H1 (cell line): ENCODE results near the gene MVP. TPM values are rescaled to one million over a fixed set of nuclear protein-coding genes. Genes with fewer than 3 reads are reported as not detected.

ENCODE experiments used
- CBX8 ChIP-seq: fragments of 300-800, 300-1000 bp; sonication (generic); IDR thresholded peaks from 2 replicates; pipeline ENCODE4 v1.7.1; 2016; ENCODE audit warnings: low read depth, low read length, borderline replicate concordance
- CREB1 ChIP-seq: IDR thresholded peaks from 2 replicates; pipeline ENCODE4 v1.6.1; 2012; ENCODE audit warnings: inconsistent platforms
- EGR1 ChIP-seq: IDR thresholded peaks from 2 replicates; pipeline ENCODE4 v1.6.1; 2011; ENCODE audit warnings: low read depth, low read length, borderline replicate concordance
- EP300 ChIP-seq, 2 experiments: IDR thresholded peaks; 1 replicate in 1 of 2; 2 replicates in 1 of 2; pipeline ENCODE4 v1.6.1; 2011 to 2012; ENCODE audit warnings: low read depth in 2 of 2, low read length in 2 of 2, mild to moderate bottlenecking in 2 of 2, borderline replicate concordance in 1 of 2, inconsistent platforms in 1 of 2, moderate library complexity in 1 of 2
- NANOG ChIP-seq: IDR thresholded peaks from 2 replicates; pipeline ENCODE4 v1.6.1; 2011; ENCODE audit warnings: low read length, low read depth, mild to moderate bottlenecking, inconsistent platforms; ENCODE audit not compliant: insufficient read depth, poor library complexity, severe bottlenecking
- SIX5 ChIP-seq: IDR thresholded peaks from 2 replicates; pipeline ENCODE4 v1.6.1; 2011; ENCODE audit warnings: mild to moderate bottlenecking, low read depth, low read length
- TAF1 ChIP-seq: IDR thresholded peaks from 2 replicates; pipeline ENCODE4 v1.6.1; 2011; ENCODE audit warnings: mild to moderate bottlenecking, low read depth, low read length
- polyA plus RNA-seq, 7 experiments: library from polyadenylated mRNA; depleted of rRNA in 3 of 7; stranded (reverse) in 5 of 7; unstranded in 2 of 7; fragments of >200 nt in 5 of 7; fragments of 200-250 nt in 2 of 7; gene quantifications; 1 replicate in 5 of 7; 2 replicates in 1 of 7; 4 replicates in 1 of 7; pipeline versions ENCODE4 v1.2.1 to v1.2.3, GENCODE V29; 2011 to 2013; ENCODE audit warnings: missing spikeins in 2 of 7, mixed read lengths in 2 of 7
- total RNA-seq: library from RNA; stranded (reverse); fragmentation: NEBNext Ultra II Directional; extraction: Animal tissue kit (Norgen Biotek cat#: 25700); gene quantifications from 2 replicates; pipeline ENCODE4 v1.2.1, GENCODE V29; 2021
- TF ChIP-seq, protein P1 (sequence below): fragments of 300-600 bp; sonication (generic); IDR thresholded peaks from 2 replicates; pipeline ENCODE4 v1.7.1; 2012; ENCODE audit warnings: low read length, moderate library complexity, mild to moderate bottlenecking, inconsistent platforms; ENCODE audit not compliant: insufficient replicate concordance
- TF ChIP-seq, protein P2 (sequence below): IDR thresholded peaks from 2 replicates; pipeline ENCODE4 v1.6.1; 2012; ENCODE audit warnings: inconsistent platforms
- TF ChIP-seq, protein P3 (sequence below): IDR thresholded peaks from 2 replicates; pipeline ENCODE4 v1.6.1; 2012; ENCODE audit warnings: inconsistent platforms

The MVP gene
- total and polyA plus RNA-seq, 2 of the 8 experiments (the other 6 are each of a cell fraction or from before 2014, with no cell fraction given), result 1.9 TPM

DNA sequence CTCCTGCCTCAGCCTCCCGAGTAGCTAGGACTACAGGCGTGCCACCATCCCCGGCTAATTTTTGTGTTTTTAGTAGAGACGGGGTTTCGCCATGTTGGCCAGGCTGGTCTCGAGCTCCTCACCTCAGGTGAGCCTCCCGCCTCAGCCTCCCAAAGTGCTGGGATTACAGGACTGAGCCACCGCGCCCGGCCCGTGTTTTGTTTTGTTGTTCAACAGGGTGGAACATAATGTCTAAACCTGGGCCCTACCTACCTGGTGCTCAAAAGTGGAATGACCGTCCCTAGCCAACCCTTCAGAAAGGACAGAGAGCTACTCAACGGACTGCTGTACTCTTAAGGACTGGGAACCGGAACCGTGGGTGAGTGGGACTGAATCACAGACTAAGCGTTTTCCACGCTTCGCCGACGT, 30.5 kb upstream of the MVP start (continued):
- TF ChIP-seq, protein P1, sequence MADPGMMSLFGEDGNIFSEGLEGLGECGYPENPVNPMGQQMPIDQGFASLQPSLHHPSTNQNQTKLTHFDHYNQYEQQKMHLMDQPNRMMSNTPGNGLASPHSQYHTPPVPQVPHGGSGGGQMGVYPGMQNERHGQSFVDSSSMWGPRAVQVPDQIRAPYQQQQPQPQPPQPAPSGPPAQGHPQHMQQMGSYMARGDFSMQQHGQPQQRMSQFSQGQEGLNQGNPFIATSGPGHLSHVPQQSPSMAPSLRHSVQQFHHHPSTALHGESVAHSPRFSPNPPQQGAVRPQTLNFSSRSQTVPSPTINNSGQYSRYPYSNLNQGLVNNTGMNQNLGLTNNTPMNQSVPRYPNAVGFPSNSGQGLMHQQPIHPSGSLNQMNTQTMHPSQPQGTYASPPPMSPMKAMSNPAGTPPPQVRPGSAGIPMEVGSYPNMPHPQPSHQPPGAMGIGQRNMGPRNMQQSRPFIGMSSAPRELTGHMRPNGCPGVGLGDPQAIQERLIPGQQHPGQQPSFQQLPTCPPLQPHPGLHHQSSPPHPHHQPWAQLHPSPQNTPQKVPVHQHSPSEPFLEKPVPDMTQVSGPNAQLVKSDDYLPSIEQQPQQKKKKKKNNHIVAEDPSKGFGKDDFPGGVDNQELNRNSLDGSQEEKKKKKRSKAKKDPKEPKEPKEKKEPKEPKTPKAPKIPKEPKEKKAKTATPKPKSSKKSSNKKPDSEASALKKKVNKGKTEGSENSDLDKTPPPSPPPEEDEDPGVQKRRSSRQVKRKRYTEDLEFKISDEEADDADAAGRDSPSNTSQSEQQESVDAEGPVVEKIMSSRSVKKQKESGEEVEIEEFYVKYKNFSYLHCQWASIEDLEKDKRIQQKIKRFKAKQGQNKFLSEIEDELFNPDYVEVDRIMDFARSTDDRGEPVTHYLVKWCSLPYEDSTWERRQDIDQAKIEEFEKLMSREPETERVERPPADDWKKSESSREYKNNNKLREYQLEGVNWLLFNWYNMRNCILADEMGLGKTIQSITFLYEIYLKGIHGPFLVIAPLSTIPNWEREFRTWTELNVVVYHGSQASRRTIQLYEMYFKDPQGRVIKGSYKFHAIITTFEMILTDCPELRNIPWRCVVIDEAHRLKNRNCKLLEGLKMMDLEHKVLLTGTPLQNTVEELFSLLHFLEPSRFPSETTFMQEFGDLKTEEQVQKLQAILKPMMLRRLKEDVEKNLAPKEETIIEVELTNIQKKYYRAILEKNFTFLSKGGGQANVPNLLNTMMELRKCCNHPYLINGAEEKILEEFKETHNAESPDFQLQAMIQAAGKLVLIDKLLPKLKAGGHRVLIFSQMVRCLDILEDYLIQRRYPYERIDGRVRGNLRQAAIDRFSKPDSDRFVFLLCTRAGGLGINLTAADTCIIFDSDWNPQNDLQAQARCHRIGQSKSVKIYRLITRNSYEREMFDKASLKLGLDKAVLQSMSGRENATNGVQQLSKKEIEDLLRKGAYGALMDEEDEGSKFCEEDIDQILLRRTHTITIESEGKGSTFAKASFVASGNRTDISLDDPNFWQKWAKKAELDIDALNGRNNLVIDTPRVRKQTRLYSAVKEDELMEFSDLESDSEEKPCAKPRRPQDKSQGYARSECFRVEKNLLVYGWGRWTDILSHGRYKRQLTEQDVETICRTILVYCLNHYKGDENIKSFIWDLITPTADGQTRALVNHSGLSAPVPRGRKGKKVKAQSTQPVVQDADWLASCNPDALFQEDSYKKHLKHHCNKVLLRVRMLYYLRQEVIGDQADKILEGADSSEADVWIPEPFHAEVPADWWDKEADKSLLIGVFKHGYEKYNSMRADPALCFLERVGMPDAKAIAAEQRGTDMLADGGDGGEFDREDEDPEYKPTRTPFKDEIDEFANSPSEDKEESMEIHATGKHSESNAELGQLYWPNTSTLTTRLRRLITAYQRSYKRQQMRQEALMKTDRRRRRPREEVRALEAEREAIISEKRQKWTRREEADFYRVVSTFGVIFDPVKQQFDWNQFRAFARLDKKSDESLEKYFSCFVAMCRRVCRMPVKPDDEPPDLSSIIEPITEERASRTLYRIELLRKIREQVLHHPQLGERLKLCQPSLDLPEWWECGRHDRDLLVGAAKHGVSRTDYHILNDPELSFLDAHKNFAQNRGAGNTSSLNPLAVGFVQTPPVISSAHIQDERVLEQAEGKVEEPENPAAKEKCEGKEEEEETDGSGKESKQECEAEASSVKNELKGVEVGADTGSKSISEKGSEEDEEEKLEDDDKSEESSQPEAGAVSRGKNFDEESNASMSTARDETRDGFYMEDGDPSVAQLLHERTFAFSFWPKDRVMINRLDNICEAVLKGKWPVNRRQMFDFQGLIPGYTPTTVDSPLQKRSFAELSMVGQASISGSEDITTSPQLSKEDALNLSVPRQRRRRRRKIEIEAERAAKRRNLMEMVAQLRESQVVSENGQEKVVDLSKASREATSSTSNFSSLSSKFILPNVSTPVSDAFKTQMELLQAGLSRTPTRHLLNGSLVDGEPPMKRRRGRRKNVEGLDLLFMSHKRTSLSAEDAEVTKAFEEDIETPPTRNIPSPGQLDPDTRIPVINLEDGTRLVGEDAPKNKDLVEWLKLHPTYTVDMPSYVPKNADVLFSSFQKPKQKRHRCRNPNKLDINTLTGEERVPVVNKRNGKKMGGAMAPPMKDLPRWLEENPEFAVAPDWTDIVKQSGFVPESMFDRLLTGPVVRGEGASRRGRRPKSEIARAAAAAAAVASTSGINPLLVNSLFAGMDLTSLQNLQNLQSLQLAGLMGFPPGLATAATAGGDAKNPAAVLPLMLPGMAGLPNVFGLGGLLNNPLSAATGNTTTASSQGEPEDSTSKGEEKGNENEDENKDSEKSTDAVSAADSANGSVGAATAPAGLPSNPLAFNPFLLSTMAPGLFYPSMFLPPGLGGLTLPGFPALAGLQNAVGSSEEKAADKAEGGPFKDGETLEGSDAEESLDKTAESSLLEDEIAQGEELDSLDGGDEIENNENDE, result no peak
- TF ChIP-seq, protein P2, sequence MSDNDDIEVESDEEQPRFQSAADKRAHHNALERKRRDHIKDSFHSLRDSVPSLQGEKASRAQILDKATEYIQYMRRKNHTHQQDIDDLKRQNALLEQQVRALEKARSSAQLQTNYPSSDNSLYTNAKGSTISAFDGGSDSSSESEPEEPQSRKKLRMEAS, result no peak
- TF ChIP-seq EP300 (IDR thresholded peaks at IDR 0.05; ENCODE audit: borderline replicate concordance in 1 of 2, low read depth in 2 of 2, low read length in 2 of 2), result no peak
- TF ChIP-seq CBX8, result no peak
- TF ChIP-seq NANOG, result no peak
- TF ChIP-seq, protein P3, sequence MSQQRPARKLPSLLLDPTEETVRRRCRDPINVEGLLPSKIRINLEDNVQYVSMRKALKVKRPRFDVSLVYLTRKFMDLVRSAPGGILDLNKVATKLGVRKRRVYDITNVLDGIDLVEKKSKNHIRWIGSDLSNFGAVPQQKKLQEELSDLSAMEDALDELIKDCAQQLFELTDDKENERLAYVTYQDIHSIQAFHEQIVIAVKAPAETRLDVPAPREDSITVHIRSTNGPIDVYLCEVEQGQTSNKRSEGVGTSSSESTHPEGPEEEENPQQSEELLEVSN, result no peak
- TF ChIP-seq CREB1, result no peak
- TF ChIP-seq EGR1, result no peak
- no peak for TF ChIP-seq TAF1
- no peak for TF ChIP-seq SIX5
